PC-3 (cell line): ENCODE results near the gene SIAH2. TPM values are rescaled to one million over a fixed set of nuclear protein-coding genes. Genes with fewer than 3 reads are reported as not detected.

ENCODE experiments used
- ATAC-seq: fragments of 200-7000 bp; cut with Tn5 transposase; 2 replicates; pipeline ENCODE4 v1.9.1; 2020; ENCODE audit warnings: mild to moderate bottlenecking, moderate library complexity
- BruUV-seq: library from RNA; stranded (reverse); fragments of 400-500 nt; replicated peaks from 2 replicates; lab custom pipeline; 2021; lab: Mats Ljungman, UMichigan
- CTCF ChIA-PET: fragments of 300-600 bp; sonication (Branson Sonifier 250); formaldehyde crosslinking; loops from one replicate; lab custom pipeline; 2022; ENCODE audit warnings: antibody characterized with exemption; lab: Charles Lee
- POLR2A ChIA-PET: fragments of 300-600 bp; sonication (Branson Sonifier 250); formaldehyde crosslinking; loops from one replicate; lab custom pipeline; 2022; ENCODE audit warnings: antibody characterized with exemption; ENCODE audit not compliant: unreplicated experiment; lab: Charles Lee
- DNase-seq: peaks from one replicate; pipeline ENCODE4 v3.0.0-alpha.2; 2015
- H2AFZ ChIP-seq: fragments of 300-600 bp; sonication (generic); 2 replicates; pipeline ENCODE4 v1.6.0; 2016; ENCODE audit warnings: antibody characterized with exemption, low read length
- H3F3A ChIP-seq: fragments of 300-600 bp; sonication (generic); one replicate; pipeline ENCODE4 v1.6.0; 2017; ENCODE audit warnings: antibody characterized with exemption, low read length, control low read depth, mild to moderate bottlenecking; ENCODE audit not compliant: unreplicated experiment
- H3K27ac ChIP-seq: fragments of 300-600 bp; sonication (generic); 2 replicates; pipeline ENCODE4 v1.5.1; 2016; ENCODE audit warnings: mild to moderate bottlenecking, low read length
- H3K27me3 ChIP-seq: fragments of 300-600 bp; sonication (generic); 2 replicates; pipeline ENCODE4 v1.6.1; 2016; ENCODE audit warnings: low read length, mixed read lengths
- H3K36me3 ChIP-seq: fragments of 300-600 bp; sonication (generic); 2 replicates; pipeline ENCODE4 v1.6.1; 2016; ENCODE audit warnings: low read depth, mixed run types, low read length, mixed read lengths
- H3K4me1 ChIP-seq: fragments of 300-600 bp; sonication (generic); 2 replicates; pipeline ENCODE4 v1.5.1; 2016; ENCODE audit warnings: low read length; ENCODE audit not compliant: insufficient read depth
- H3K4me2 ChIP-seq: fragments of 300-600 bp; sonication (generic); 2 replicates; pipeline ENCODE4 v1.6.0; 2016; ENCODE audit warnings: low read length
- H3K4me3 ChIP-seq: fragments of 300-600 bp; sonication (generic); 2 replicates; pipeline ENCODE4 v1.5.1; 2016; ENCODE audit warnings: mild to moderate bottlenecking, low read length, mixed read lengths
- H3K79me2 ChIP-seq: fragments of 300-600 bp; sonication (generic); 2 replicates; pipeline ENCODE4 v1.6.1; 2017; ENCODE audit warnings: low read length, mixed read lengths
- H3K9ac ChIP-seq: fragments of 300-600 bp; sonication (generic); 2 replicates; pipeline ENCODE4 v1.6.0; 2016; ENCODE audit warnings: mild to moderate bottlenecking, low read length
- H3K9me2 ChIP-seq: fragments of 300-600 bp; sonication (generic); replicated peaks from 2 replicates; pipeline ENCODE4 v1.6.1; 2016; ENCODE audit warnings: mixed run types, low read length, mixed read lengths
- H3K9me3 ChIP-seq: fragments of 300-600 bp; sonication (generic); 2 replicates; pipeline ENCODE4 v1.6.1; 2016; ENCODE audit warnings: low read length, mixed read lengths
- H4K20me1 ChIP-seq: fragments of 300-600 bp; sonication (generic); 2 replicates; pipeline ENCODE4 v1.6.1; 2016; ENCODE audit warnings: low read length, mixed read lengths
- EZH2 ChIP-seq: fragments of 300-600 bp; sonication (generic); IDR thresholded peaks from one replicate; pipeline ENCODE4 v1.6.1; 2017; ENCODE audit warnings: antibody characterized with exemption, mild to moderate bottlenecking, low read length; ENCODE audit not compliant: unreplicated experiment
- EZH2phosphoT487 ChIP-seq: fragments of 300-600 bp; sonication (generic); IDR thresholded peaks from 2 replicates; pipeline ENCODE4 v1.6.1; 2018; ENCODE audit warnings: mild to moderate bottlenecking, antibody characterized with exemption, low read length, borderline replicate concordance
- intact Hi-C: fragments of 100-400 bp; cut with micrococcal nuclease; formaldehyde crosslinking; loops from 2 replicates; pipeline ENCODE4 v1.9.0; 2023
- total RNA-seq: library from RNA; depleted of rRNA; stranded (reverse); fragments of >200 nt; gene quantifications from 2 replicates; pipeline ENCODE4 v1.2.3, GENCODE V29; 2014
- TF ChIP-seq, protein P1 (sequence below): fragments of 300-600 bp; sonication (generic); conservative IDR thresholded peaks from 2 replicates; pipeline ENCODE4 v1.5.1; 2017; ENCODE audit warnings: antibody characterized with exemption, low read depth, mild to moderate bottlenecking, low read length

SIAH2 gene
- total RNA-seq, 1 experiment from 2014 or later = 37.8 TPM

DNA sequence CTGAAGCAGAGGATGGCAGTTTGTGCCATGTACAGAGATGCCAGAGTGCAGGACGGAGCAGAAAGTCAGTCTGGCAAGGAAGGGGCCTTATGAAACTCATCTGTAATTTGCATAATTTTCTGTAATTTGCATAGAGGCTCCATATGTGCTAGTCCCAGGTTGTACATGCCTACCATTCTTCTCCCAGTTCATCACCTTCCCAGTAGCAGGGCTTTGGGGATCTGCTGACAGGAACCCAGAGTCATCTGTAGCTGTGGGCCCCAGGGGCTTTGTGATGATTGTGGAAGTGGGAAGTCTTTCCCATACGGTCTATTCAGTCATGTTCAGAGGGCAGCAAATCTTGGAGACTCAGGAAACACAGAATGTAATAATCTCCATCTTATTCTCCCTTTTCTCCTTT, 42.4 kb upstream of the SIAH2 start:
- no peak overlapping the region for H3K4me3 ChIP-seq
- H3K79me2 ChIP-seq = no peaks in the 10 kb centered on the region
- DNase-seq (no peak), ATAC-seq (no peak)
- H3K4me1 ChIP-seq = no peaks in the 10 kb centered on the region
- no peaks in the 10 kb centered on the region for H3K9me2 ChIP-seq
- intact Hi-C loops = no loop called here
- no peaks in the 10 kb centered on the region for H3K36me3 ChIP-seq
- H3K9ac ChIP-seq = no peak overlapping the region
- TF ChIP-seq, protein P1, sequence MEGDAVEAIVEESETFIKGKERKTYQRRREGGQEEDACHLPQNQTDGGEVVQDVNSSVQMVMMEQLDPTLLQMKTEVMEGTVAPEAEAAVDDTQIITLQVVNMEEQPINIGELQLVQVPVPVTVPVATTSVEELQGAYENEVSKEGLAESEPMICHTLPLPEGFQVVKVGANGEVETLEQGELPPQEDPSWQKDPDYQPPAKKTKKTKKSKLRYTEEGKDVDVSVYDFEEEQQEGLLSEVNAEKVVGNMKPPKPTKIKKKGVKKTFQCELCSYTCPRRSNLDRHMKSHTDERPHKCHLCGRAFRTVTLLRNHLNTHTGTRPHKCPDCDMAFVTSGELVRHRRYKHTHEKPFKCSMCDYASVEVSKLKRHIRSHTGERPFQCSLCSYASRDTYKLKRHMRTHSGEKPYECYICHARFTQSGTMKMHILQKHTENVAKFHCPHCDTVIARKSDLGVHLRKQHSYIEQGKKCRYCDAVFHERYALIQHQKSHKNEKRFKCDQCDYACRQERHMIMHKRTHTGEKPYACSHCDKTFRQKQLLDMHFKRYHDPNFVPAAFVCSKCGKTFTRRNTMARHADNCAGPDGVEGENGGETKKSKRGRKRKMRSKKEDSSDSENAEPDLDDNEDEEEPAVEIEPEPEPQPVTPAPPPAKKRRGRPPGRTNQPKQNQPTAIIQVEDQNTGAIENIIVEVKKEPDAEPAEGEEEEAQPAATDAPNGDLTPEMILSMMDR = no peak
- H3F3A ChIP-seq = no peaks in the 10 kb centered on the region
- peaks cover 70% of the 10 kb centered on the region for H3K27me3 ChIP-seq
- POLR2A ChIA-PET = no interaction called here
- BruUV-seq = no TSS peak
- H4K20me1 ChIP-seq = no peaks in the 10 kb centered on the region
- CTCF ChIA-PET = no interaction called here
- no peak overlapping the region for H3K4me2 ChIP-seq
- no peaks in the 10 kb centered on the region for H3K9me3 ChIP-seq
- H3K27ac ChIP-seq = no peak overlapping the region
- H2AFZ ChIP-seq = no peak overlapping the region

DNA sequence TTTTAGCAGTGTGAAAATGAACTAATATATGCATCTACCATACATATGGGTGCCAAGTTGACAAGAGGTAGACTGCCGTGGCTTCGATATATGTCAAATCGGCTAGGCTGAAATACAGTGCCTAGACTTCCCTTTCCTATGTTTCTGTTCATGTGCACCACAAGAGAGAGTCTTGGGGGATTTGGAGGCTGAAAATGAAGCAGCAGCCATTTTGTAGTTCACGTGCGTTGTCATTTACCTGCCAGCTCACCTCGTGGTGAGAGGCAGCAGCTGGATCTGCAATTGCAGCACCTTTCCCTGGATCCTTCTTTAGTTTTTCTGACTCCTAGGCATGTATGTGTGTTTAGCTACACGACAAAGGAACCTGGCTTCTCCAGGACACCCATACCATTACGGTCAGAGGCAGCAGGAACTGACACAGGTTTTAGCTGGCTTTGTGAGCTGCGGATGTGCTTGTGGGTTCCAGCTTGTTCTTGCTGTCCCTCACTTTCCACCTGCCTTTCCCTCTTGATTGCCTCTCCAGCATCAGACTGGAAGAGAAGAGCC, 40.5 kb upstream of the SIAH2 start:
- no peaks in the 10 kb centered on the region for H3K36me3 ChIP-seq
- no peak overlapping the region for H3K4me3 ChIP-seq
- BruUV-seq = no TSS peak
- H4K20me1 ChIP-seq = no peaks in the 10 kb centered on the region
- no peak for ATAC-seq
- no peak overlapping the region for H3K27ac ChIP-seq
- H3K79me2 ChIP-seq = no peaks in the 10 kb centered on the region
- H3K9me3 ChIP-seq = no peaks in the 10 kb centered on the region
- H3K4me1 ChIP-seq = 0 out of 2 replicates have a peak, but pooled peaks cover under 1% of the 10 kb centered on the region
- POLR2A ChIA-PET = no interaction called here
- H2AFZ ChIP-seq = no peak overlapping the region
- H3F3A ChIP-seq = no peaks in the 10 kb centered on the region
- H3K4me2 ChIP-seq = no peak overlapping the region
- H3K9ac ChIP-seq = no peak overlapping the region
- H3K27me3 ChIP-seq = peaks cover 66% of the 10 kb centered on the region
- H3K9me2 ChIP-seq = no peaks in the 10 kb centered on the region
- DNase-seq = no peak
- TF ChIP-seq EZH2 (no peak), EZH2phosphoT487 (no peak)
- TF ChIP-seq, protein P1 = no peak
- intact Hi-C loops = no loop called here
- CTCF ChIA-PET = no interaction called here

DNA sequence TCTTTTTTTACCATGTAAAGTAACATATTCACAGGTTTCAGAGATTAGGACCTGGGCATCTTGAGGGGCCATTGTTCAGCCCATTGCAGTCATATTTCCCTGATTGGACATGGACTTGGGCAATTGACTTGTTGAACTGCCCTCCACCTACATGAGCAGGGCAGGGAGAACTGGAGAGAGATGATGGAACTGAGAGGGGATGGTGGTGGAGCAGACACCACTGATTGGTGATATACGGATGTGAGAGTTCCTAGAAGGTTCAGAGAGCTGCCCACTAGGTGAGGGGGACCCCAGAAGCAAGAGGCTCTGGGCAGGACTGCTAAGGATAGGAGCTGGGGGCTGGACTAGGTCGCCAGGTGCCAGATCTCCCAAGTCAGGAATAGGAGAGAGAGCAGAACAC, 37.8 kb upstream of the SIAH2 start:
- POLR2A ChIA-PET = no interaction called here
- intact Hi-C loops = no loop called here

More for the DNA sequence above, 37.8 kb upstream of the SIAH2 start:
- TF ChIP-seq EZH2 (no peak), EZH2phosphoT487 (no peak)
- TF ChIP-seq, protein P1 = no peak
- H3K36me3 ChIP-seq = no peaks in the 10 kb centered on the region
- BruUV-seq = no TSS peak
- no peak overlapping the region for H3K9ac ChIP-seq
- DNase-seq (no peak), ATAC-seq (no peak)
- H3K4me1 ChIP-seq = 0 out of 2 replicates have a peak, but pooled peaks cover 4% of the 10 kb centered on the region
- no peaks in the 10 kb centered on the region for H3K79me2 ChIP-seq
- H2AFZ ChIP-seq = no peak overlapping the region
- no peaks in the 10 kb centered on the region for H3K9me3 ChIP-seq
- no peaks in the 10 kb centered on the region for H3K9me2 ChIP-seq
- no peak overlapping the region for H3K27ac ChIP-seq
- H3F3A ChIP-seq = no peaks in the 10 kb centered on the region
- no peak overlapping the region for H3K4me2 ChIP-seq
- H3K4me3 ChIP-seq = no peak overlapping the region
- H3K27me3 ChIP-seq = peaks cover 49% of the 10 kb centered on the region
- CTCF ChIA-PET = no interaction called here
- H4K20me1 ChIP-seq = no peaks in the 10 kb centered on the region
